GM12865 (cell line): ENCODE results near the gene KRT24.

Source experiments
- DNase-seq: peaks from one replicate; pipeline ENCODE4 v3.0.0; 2010; ENCODE audit warnings: low read depth
- H3K4me3 ChIP-seq: 2 replicates; pipeline ENCODE4 v1.5.1; 2011; ENCODE audit warnings: mild to moderate bottlenecking, low read depth, low read length, control low read depth
- CTCF ChIP-seq: IDR thresholded peaks from 2 replicates; pipeline ENCODE4 v1.5.1; 2011; ENCODE audit warnings: low read length, control low read depth, low read depth, inconsistent platforms; ENCODE audit not compliant: insufficient read depth; ENCODE audit errors: missing control alignments

Gene KRT24

GRCh38 chr17:40697297-40697696 lies 6.3 kb downstream of the KRT24 start:
- TF ChIP-seq CTCF: no peak
- no peak overlapping the region for H3K4me3 ChIP-seq
- DNase-seq: no peak

- no peak overlapping the region for H3K4me3 ChIP-seq
- no peak for TF ChIP-seq CTCF
- DNase-seq: no peak
These were observed 6.9 kb downstream of the KRT24 start for GRCh38 chr17:40696651-40697072.

- no peak for TF ChIP-seq CTCF
- no peak for DNase-seq
- no peak overlapping the region for H3K4me3 ChIP-seq
These were observed 7.6 kb downstream of the KRT24 start for GRCh38 chr17:40695874-40696472.

GRCh38 chr17:40694584-40694983 lies 9.0 kb downstream of the KRT24 start:
- H3K4me3 ChIP-seq: no peak overlapping the region
- no peak for TF ChIP-seq CTCF
- no peak for DNase-seq

GRCh38 chr17:40687106-40687505 lies 16.4 kb downstream of the KRT24 start:
- DNase-seq: no peak
- H3K4me3 ChIP-seq: no peak overlapping the region
- TF ChIP-seq CTCF: no peak

- no peak for TF ChIP-seq CTCF
- H3K4me3 ChIP-seq: no peak overlapping the region
- no peak for DNase-seq
These were observed 17.4 kb downstream of the KRT24 start for GRCh38 chr17:40686192-40686591.

- TF ChIP-seq CTCF: no peak
- no peak for DNase-seq
- no peak overlapping the region for H3K4me3 ChIP-seq
These were observed 22.6 kb downstream of the KRT24 start for GRCh38 chr17:40680998-40681397.
